Lower leg skin (tissue), 3 donors: ENCODE results near the gene TRIM31.

Experiments used
- POLR2A ChIP-seq, 2 donors: fragments of 450-650 bp; IDR thresholded peaks; one replicate each; pipeline ENCODE4 v1.6.1; 2016 to 2017; ENCODE audit warnings: antibody characterized with exemption in 2 of 2, mild to moderate bottlenecking in 1 of 2, moderate library complexity in 1 of 2
- TF ChIP-seq, protein P1 (sequence below), 3 donors: fragments of 450-650 bp; IDR thresholded peaks; one replicate each; pipeline ENCODE4 v1.5.1; 2016; ENCODE audit warnings: antibody characterized with exemption in 3 of 3, mild to moderate bottlenecking in 3 of 3, moderate library complexity in 2 of 3

DNA sequence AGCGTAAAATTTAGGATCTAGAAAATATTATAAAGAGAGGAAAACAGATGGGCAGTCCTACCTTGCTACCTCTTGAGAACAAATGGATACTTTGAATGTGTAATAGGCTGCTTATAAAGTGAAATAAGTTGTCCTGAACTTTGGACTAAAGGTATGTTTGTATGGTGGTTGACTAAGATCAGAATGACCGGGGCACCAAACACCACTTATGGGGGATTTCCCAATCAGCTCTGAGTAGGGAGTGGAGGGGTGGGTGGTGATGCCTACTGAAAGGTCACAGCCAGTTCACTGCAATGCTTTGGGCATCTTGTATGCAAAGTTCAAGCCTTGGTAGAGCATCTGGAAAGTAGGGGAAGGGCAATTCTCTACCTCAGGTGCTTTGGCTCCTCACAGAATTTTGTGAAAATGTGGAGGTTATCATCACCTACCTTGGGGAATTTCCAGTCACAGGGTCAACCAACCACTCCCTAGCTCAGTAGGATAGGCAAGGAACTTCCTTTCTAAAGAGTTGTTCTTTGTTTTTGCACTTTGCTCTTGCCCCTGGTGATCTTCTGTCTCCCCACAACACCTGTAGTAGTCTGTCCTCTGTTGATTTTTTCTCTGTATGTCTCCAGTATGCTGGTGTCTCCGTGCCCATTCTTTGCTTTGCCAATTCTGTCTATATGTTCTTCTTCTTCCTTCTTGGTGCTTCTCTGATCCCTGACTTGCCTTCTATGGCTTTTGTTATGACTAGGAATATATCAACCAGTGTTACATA, at the start of gene TRIM31:
- TF ChIP-seq, protein P1, sequence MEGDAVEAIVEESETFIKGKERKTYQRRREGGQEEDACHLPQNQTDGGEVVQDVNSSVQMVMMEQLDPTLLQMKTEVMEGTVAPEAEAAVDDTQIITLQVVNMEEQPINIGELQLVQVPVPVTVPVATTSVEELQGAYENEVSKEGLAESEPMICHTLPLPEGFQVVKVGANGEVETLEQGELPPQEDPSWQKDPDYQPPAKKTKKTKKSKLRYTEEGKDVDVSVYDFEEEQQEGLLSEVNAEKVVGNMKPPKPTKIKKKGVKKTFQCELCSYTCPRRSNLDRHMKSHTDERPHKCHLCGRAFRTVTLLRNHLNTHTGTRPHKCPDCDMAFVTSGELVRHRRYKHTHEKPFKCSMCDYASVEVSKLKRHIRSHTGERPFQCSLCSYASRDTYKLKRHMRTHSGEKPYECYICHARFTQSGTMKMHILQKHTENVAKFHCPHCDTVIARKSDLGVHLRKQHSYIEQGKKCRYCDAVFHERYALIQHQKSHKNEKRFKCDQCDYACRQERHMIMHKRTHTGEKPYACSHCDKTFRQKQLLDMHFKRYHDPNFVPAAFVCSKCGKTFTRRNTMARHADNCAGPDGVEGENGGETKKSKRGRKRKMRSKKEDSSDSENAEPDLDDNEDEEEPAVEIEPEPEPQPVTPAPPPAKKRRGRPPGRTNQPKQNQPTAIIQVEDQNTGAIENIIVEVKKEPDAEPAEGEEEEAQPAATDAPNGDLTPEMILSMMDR (IDR thresholded peaks at IDR 0.05), result no peak
- no peak for TF ChIP-seq POLR2A (IDR thresholded peaks at IDR 0.05)
